ENCODE data around the gene RNF220.
A peak's percentile ranks its signal among the peaks of the same experiment; 100 is the strongest.

RNF220 gene

DNA sequence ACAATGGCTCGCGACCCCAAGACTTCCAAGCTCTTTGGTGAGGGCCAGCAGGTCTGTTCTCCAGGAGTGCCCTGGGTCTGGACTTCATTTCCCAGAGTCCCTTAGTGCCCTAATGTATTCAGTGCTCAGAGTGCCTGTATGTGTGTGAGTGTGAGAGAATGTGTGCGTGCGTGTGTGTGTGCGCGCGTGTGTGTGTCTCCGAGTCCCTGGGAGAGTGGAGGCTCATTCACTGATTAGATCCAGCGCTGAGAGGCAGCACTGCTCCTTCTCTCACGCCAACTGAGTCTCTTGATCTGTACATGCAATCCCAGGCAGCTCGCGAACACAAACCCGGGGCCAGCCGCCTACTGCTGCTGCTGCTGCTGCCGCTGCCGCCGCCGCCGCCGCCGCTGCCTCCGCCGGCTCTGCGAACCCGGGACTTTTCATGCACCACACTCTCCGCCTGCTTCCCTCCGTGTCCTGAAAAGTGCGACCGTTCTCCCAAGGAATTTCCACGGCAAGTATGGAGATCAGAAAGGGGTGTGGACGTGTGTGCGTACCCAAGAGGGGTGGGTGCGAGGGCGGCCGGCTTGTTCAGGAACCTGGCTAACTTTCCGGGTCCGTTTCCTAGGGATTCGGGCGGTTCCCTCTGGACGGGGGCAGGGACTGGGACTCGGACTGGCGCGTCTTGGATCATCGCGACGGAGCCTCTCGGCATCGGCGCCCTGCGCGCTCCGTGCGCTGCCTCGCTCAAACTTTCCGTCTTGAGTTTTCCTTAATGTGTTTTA, at the start of gene RNF220:
Gene RNF220 (plus strand): TSS at position 225 of the 767 bp plus-strand sequence.
- peak; percentile 90 for DNase-seq (ENCODE audit: low spot score)

DNA sequence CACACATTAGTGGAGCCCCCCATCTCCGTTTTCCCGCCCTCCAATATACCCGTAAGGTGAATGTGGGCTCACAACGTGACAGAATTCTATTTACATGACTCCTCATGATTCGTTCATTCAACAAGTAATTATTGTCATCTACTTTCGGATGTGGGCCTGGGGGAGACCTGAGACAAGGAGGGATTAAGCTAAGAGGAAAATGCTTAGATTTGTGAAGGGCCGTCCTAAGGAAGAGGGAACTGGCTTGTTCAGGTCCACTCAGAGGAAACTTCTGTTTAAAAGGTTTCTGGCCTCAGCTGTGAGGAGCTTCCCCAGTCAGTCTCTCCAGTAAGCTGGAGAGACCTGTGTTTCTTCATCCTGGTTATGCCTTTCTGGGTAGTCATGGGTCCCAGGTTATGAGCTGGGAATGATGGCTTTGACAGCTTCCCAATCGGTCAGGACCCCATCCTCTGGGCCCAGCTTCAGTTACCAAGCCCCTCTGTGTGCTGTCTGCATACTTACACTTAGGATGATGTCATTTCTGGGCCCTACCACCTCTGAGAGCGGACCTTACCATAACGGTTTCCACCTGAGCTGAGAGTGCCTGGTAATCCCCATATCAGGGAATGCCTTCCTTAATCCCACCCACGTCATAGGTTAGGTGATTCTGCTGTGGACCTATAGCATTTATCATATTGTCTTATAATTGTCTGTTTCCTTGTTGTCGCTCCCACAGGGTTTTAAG, 49.3 kb upstream of the RNF220 start:
- DNase-seq (ENCODE audit: low spot score), result no peak

DNA sequence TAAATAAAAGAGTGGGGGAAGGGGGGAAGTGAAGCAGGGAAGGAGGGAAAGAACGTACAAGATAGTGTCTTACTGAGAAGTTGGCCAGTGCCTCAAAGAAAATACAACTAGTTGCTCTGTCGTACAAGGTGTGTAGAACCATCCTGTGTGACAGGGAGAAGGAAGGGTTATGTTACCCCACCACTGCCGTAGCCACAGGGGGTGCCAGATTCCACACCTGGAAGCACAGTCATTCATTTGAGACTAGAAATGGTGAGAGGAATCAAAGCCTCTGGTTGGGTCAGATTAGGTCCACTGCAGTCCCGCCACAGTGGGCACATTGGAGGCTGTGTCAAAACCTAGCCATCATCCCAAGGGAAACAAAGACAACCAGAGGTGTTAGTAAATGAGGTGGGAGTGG, 47.3 kb upstream of the RNF220 start:
- no peak for DNase-seq (ENCODE audit: low spot score)

DNA sequence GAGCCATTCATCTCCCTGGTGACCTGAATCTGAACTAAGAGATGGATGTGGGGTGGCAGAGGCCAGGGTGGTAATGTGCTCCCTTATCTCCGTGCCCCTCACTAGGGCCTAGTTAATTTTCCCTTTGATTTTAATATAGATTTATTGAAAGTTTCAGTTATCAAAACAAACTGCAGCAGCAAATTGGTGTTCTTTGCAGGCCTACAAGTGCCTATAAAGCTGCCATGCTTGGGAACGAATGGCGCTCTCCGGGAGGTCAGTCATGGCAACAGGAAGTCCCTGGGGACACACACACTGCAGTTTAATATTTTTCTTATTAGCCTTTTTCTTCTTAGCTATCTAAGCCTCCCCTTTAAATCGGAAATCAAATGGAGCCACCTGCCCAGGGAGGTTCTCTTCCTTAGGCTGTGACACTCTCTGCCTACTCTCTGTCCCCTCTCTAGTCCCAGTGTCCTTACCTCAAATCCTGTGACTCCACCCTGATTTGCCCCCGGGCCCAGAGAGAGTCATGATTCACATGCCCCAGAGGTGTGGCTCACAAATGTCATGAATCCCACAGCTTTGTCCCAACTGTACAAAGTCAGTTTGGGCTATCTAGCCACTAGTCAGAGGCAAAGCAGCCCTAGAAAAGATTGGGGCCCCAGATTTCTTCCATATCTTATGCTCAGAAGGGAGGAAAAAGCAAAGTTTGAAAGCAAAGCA, 45.7 kb upstream of the RNF220 start:
- DNase-seq (ENCODE audit: low spot score), result no peak

DNA sequence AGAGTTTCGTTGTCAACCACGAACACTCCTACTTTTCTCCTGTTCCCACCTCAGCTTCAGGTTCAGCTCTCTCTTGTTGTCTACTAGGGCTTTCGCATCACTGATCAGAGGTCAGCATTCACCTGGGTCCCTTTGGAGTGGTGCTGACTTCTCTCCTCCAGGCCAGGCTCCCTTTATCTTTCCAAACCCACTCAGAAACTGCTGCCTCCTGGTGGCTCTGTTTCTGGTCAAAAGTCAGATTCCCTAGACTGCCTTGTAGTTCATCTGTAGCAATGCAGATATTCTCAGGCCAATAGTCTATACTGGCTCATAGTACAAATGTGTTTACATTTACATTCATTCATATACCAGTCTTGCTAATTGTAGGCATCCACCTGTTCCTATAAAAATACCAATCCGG, 43.6 kb upstream of the RNF220 start:
- no peak for DNase-seq (ENCODE audit: low spot score)

DNA sequence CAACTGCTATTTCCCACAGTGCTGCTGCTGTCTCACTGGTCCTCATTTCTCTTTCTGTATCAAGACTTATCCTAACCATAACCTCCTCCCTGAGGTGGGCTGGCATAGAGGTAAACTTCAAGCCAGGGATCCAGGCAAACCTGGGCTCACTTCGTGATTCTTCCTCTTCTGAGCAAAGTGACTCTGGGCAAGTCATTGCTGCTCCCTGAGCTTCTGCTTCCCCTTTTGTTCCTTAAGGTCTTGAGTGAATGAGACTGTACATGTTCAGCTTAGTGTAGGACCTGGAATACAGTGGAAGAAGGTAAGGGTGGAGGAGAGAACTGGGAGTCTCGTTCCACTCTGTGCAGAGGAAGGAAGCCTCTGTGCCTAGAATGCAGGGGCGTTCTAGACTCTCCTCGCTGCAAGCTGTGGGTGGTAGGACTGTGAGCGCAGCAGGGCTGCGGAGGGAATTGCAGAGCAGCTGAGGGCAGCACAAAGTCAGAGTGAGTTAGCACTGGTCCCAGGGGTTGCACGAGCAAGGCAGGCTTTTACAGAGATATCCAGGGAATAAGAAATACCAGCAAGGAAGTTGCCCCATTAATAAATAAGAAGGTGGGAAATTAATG, 38.6 kb upstream of the RNF220 start:
- no peak for DNase-seq (ENCODE audit: low spot score)

DNA sequence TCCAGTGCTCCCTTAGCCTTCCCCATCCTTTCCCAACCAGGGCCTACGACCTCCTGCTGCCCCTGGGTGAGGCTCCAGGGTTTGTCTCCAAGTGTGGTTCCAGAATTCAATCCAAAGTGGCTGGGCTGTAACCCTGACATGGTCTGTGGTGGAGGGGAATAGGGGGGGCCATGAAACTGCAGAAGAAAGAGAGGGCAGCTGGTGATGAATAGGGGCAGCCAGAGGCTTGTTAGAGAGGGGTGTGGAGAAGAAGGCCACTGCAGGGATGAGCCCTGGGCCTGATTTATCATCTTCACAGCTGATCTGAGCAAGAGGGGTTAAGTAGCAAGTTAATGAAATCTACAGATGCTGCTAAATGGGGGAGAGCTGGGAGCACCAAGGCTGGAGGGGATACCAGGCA, 37.1 kb upstream of the RNF220 start:
- no peak for DNase-seq (ENCODE audit: low spot score)

DNA sequence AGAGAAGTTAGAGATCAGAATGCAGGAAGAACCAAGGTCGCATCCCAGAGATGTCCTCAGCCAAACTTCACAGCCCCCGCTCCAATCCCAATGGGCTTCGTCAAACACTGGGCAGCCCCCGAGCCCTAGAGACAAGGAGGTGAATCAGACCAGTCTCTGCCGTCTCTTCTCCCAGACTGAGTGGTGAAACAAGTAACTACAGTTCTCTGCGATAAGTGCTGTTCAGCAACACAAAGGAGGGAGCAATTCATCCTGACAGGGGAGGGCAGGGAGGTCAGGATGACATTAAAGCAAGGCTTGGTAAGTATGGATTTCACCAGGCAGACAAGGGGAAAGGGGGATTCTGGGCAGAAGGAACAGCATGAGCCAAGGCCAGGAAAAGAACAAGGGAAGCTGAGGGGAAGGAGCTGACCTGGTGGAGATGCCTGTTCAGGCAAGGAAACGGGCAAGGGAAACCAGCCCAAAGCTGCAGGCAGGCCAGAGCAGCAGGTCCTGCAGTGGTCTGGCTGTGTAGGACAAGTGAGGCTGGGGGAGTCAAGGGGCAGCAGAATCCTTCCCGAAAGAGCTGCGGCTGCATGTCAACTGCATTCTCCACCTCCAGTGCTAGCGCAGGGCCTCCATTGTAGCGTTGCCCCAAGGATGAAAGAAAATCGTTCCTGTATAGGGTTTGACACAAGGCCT, 36.4 kb upstream of the RNF220 start:
- DNase-seq (ENCODE audit: low spot score), result no peak

DNA sequence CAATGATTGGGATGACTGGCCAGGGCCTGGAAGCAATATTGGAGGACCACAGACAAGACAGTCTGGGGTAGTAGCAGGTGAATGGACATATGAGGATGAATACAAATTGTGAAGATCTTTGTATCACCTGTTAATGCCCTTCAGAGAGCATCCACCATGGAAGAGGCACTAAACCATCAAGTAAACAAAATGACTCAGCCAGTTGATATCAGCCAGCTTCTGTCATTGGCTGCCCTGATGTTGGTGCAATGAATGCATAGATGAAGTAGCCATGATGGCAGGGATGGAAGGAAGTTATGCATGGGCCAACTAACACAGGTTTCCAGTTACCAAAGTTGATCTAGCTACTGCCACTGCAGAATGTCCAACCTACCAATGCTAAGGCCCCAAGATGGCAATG, 33.8 kb upstream of the RNF220 start:
- no peak for DNase-seq (ENCODE audit: low spot score)

DNA sequence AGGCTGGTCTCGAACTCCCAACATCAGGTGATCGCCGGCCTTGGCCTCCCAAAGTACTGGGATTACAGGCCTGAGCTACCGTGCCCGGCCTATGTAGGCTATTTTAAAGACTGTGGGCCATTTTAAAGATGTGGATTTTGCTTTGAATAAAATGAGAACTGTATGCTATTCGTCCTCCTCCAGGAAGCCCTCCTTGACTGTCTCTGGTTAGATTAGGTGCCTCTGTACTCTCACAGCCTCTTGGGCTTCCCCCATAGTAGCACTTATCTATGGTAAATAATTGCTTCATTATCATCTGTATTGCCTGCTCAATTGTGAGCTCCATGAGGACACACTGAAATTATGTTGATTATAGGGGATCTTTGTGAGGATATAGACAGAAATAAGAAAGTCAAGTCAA, 29.5 kb upstream of the RNF220 start:
- DNase-seq (ENCODE audit: low spot score), result no peak

DNA sequence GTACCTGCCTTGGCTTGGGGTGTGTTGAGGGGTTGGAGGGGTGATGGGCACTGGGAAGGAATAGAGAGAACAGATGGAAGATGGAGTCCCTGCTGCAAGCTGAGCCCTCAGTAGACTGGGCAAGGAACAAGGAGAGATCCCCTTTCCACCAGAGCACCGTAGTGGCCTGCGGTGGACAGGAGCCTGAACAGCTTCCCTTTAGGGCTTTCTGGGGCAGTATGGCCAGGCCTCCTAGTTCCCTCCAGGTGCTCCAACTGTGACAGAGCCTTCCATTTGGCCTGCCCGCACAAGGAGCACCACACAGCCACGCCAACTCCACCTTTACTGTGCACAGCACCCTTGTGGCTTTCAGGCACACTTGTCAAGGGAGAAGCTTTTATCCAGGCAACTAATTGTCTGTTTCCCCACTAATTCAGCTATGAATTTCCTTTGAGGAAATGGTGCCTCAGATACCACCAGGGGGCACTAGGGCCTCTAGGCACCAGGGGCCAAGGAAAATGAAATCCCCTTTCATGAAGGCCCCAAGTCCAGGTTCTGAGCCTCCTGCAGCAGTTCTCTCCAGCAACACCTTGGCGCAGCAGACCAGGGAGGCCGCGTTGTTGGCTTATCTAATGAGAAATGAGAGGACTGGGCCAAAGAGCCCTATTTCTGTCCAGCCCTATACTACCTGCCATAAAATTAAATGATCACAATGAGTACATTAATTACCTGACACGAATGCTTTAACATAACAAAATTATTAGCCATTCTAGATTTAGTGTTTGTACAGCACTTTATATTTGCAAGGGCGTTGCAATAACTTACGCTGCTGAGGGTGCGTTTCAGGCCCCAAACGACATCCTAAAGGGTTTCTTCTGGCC, 26.9 kb upstream of the RNF220 start:
- peak; percentile 52 for DNase-seq (ENCODE audit: low spot score)

DNA sequence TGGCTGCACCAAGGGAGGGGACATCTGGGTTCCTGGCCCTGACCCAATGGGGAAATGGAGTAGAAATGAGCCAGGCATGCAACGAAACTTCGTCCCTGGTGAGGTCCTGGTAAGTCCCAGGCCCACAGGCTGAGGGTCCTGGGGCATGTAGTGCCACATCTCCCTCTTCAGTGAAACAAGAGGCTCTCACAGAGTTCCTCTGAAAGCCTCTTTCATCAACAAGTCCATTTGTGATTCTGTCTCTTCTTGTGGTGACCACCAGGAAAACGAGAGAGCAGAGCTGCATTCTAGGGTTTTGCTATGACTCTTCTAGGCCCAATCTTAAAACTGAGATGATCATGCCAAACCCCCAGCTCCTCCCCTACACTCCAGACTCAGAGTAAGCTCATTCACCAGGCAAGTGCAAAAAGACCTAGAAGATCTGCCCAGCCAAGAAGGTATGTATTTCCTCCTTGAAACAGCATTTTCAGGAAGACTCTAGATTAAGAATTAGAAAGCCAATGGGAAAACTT, 24.3 kb upstream of the RNF220 start:
- no peak for DNase-seq (ENCODE audit: low spot score)

DNA sequence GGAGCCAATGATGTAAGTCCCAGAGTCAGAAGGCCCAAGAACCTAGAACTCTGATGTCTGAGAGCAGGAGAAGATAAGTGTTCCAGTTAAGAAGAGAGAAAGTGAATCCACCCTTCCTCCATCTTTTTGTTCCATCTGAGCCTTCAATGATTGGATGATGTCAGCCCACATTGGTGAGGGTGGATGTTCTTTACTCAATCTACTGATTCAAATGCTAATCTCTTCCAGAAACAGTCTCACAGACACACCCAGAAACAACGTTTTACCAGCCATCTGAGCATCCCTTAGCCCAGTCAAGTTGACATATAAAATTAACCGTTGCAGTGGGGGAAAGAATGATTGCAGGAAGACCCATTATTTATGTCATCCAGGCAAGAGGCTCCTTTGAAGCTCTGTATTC, 16.5 kb upstream of the RNF220 start:
- DNase-seq (ENCODE audit: low spot score), result no peak

DNA sequence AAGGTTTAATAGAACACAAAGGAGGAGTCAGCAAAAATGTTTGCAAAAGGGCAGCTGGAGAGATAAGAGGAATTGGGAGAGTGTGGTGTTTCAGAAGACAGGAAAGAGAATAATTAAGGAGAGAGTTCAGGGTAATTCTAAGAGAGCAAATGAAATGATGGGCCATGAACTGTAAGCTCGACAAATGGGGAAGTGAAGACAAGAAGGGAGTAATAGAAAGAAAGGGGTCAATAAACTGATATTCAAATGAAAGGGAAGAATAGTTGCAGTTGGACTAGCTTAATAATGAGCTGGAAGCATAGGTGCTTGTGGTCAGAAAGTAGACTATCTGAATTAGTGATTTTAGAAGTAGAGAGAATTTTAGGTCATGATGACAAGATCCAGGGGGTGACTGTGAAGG, 15.6 kb upstream of the RNF220 start:
- DNase-seq (ENCODE audit: low spot score), result no peak

DNA sequence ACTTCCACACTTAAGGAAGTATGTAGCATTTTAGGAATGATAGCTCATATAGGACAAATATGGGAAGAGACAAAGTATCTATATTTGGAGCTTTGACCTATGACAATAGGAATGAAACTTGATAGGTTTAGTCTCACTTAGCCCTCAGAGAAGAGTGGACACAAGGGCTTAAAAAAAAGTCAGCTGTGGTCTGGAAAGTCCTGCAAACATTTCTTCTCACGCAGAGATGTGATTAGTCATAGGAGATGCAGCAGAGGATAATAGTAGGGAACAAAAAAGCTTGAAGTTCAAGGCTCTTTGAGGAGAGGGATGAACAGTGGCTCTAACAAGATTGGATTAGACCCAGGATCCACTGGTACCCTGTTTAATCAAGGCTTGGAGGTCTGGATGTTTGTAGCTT, 14.8 kb upstream of the RNF220 start:
- peak; percentile 23 for DNase-seq (ENCODE audit: low spot score)

DNA sequence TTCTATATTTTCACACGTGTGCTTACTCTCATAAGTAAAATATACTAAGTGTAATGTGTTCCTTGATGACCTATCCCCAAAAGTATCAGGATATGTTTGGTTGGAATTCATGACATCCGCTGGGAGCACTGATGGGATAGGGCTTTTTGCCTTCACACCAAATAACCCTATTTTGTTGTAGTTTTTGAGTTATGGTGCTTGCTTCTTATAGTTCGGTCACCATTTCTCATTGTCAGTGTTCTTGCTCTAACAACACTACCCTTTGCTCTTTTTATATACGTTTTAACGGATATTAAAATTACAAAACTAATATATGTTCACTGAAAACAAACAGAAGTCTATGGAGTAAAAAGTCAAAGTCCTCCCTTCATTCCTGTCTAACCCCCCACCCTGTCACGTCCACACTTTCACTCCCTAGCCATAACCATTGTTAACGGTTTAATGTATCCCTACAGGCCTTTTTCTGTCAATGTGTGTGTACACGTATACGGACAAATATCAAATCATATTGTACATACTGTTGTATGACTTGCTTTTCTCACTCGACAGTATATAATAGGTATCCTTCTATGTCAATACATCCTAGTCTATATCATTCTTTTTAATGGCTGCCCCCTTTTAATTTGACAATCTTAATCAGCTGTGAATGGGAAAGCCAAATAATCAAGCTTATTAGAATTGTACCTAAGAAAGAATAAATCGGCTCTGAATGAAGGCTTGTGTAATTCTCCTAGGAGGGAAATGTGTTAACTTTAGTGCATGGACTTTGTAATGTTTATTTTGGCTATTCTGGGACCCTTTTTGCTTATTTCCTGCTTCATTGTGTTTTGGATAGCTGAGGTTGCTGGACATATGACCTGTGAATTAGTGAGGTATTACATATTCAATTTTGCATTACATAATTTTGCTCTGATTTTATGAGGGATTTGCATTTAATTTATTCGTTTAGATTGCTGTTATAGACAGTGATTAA, 3.5 kb upstream of the RNF220 start:
- DNase-seq (ENCODE audit: low spot score), result no peak

DNA sequence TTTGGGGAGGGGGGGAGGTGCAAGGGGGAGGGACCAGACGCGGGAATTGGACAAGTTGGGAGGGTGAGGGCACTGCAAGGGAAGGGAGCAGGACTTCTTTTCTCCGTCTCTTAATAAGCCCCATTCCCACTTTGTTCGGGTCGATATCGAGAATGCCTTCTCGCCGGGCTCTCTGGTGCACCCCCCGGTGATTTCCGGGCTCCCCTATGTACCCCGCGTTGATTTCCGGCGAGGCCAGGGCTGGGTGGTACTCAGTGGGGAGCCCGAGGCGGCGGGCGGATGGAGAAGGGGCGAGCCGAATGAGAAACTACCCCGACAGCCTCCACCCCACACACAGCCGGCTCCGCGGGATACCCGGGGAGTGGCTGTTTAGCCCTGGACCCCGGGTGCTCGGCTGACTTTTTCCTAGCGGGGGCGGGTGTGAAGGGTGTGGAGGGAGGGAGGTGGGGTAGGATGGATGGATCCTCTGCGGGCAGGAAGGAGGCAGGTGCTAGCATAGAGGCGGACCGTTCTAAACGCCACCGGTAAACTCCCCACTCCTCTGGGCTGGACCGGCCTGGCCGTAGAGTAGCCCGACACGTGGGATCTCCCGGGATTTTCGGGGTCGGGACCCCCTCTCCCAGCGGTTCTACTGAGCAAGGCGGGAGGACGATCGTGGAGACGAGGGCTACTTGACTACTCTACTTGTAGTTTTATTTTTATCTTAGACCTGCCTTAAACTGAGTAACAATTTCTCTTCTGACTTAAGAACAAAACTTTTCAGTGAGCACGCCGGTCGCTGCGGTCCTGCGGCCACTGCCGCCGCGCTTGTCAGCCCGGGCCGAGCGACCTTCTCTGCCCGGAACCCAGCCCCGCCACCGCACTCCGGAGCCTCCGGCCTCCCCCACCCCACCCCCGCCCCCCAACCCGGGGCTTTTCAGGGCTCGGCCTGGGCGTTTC, 1.0 kb downstream of the RNF220 start:
- peak; percentile 76 for DNase-seq (ENCODE audit: low spot score)

DNA sequence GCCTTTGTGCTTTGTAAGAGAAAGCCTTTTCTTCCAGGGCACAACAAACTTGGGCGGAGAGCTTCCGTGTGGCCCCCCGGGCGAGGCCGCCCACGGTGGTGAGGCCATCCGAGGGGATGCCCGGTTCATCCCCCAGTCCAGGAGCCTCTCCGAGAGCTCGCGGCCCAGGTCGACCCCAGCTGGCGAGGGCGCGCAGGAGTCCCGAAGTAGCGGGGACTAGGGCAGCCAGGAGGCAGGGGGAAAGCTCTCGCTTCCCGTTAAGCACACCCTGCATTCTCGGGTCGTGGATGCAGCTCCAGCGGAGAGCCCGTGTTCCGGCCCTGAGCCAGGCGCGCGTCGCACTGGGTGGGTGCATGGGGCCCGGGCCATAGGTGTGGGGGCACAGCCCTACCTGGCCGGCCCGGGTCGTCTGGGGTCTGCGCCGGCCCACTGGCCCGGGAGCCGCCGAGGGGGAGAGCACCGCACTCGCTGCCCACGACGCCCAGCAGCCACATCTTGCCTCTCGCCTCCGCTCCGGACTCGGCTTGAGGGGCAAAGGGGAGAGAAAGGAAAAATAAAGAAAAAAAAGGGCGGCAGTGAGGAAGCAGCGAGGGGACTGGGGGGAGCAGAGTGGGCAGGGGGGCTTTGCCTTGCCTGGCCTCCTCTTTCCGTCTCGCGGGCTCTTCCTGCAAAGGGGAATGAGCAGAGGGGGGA, 1.8 kb downstream of the RNF220 start:
- DNase-seq (ENCODE audit: low spot score), result no peak

Data from SW480 (cell line).